Left lung (tissue), 10 donors: ENCODE measurements around the gene SLC47A1. TPM values are rescaled to one million over a fixed set of nuclear protein-coding genes. Genes with fewer than 3 reads are reported as not detected.

ENCODE experiments used
- ATAC-seq: fragments of 200-7000 bp; cut with Tn5 transposase; one replicate; pipeline ENCODE4 v1.9.1; 2020; ENCODE audit warnings: moderate library complexity
- DNase-seq, 4 donors: peaks; one replicate each; pipeline ENCODE4 v3.0.0-alpha.2; 2013 to 2020
- H3K27ac ChIP-seq, 2 donors: fragments of 200-600 bp; sonication (generic) in 1 of 2; one replicate each; pipeline versions ENCODE4 v1.5.0 to v1.8.0; 2020 to 2021
- H3K27me3 ChIP-seq, 2 donors: fragments of 200-600 bp; sonication (generic) in 1 of 2; one replicate each; pipeline versions ENCODE4 v1.5.0 to v1.8.0; 2020 to 2021
- H3K36me3 ChIP-seq, 2 donors: fragments of 200-600 bp; sonication (generic) in 1 of 2; one replicate each; pipeline versions ENCODE4 v1.5.0 to v1.8.0; 2020 to 2021
- H3K4me1 ChIP-seq, 2 donors: fragments of 200-600 bp; one replicate each; pipeline ENCODE4 v1.8.0; 2021
- H3K4me3 ChIP-seq, 2 donors: fragments of 200-600 bp; sonication (generic) in 1 of 2; one replicate each; pipeline versions ENCODE4 v1.5.0 to v1.8.0; 2020 to 2021; ENCODE audit warnings: mild to moderate bottlenecking in 1 of 2
- H3K9me3 ChIP-seq, 2 donors: fragments of 200-600 bp; sonication (generic) in 1 of 2; one replicate each; pipeline versions ENCODE4 v1.5.0 to v1.8.0; 2020 to 2021
- CTCF ChIP-seq, 2 donors: fragments of 200-600 bp; sonication (generic) in 1 of 2; IDR thresholded peaks; one replicate each; pipeline versions ENCODE4 v1.5.0 to v1.8.0; 2021; ENCODE audit warnings: antibody characterized with exemption in 2 of 2
- intact Hi-C, 2 donors: fragments of 100-400 bp; cut with DNase I; formaldehyde crosslinking; loops; one replicate each; pipeline versions ENCODE4 v1.11.2 to v1.14.2; 2022
- polyA plus RNA-seq, 6 donors: library from polyadenylated mRNA; unstranded; fragments of 120-200 nt; gene quantifications; one replicate each; pipeline ENCODE4 v1.2.1, GENCODE V29; 2013; ENCODE audit not compliant: insufficient read length in 6 of 6
- total RNA-seq, 2 donors: library from RNA; stranded (reverse); fragmentation: NEBNext Ultra II Directional; extraction: Animal tissue kit (Norgen Biotek cat#: 25700); gene quantifications; one replicate each; pipeline ENCODE4 v1.2.1, GENCODE V29; 2021
- donor health status: DM: no; HTN: yes; CAD: no.
- donor health status: DM: no; HTN: no; CAD: no.

The SLC47A1 gene
- total and polyA plus RNA-seq, 8 donors, result 1.0 to 16.2 (median 1.8) TPM

GRCh38 chr17:19561697-19562318, 28.2 kb downstream of the SLC47A1 start:
- Histone ChIP-seq H3K36me3 (no peaks in the 10 kb centered on the region), H3K27me3 (peaks cover 0 to 14% of the 10 kb centered on the region in 2 donors), H3K4me3 (no peak overlapping the region), H3K9me3 (peaks cover 0 to 2% of the 10 kb centered on the region in 2 donors), H3K4me1 (no peaks in the 10 kb centered on the region), H3K27ac (no peak overlapping the region)
- intact Hi-C loops, result no loop called here
- no peak for TF ChIP-seq CTCF (IDR thresholded peaks at IDR 0.05)
- ATAC-seq (no peak), DNase-seq (no peak)

- TF ChIP-seq CTCF (IDR thresholded peaks at IDR 0.05), result no peak
- H3K4me3 ChIP-seq, result no peak overlapping the region
- H3K27me3 ChIP-seq, result peaks cover 0 to 4% of the 10 kb centered on the region in 2 donors
- ATAC-seq, result no peak
- no peak for DNase-seq
- no peaks in the 10 kb centered on the region for H3K9me3 ChIP-seq
- intact Hi-C loops, result no loop called here
- H3K27ac ChIP-seq, result no peak overlapping the region
- H3K36me3 ChIP-seq, result no peaks in the 10 kb centered on the region
- H3K4me1 ChIP-seq, result no peaks in the 10 kb centered on the region
Observed at GRCh38 chr17:19565817-19566575, 32.3 kb downstream of the SLC47A1 start.

- Histone ChIP-seq H3K27ac (no peak overlapping the region), H3K9me3 (no peaks in the 10 kb centered on the region), H3K4me1 (no peaks in the 10 kb centered on the region), H3K4me3 (no peak overlapping the region), H3K27me3 (no peaks in the 10 kb centered on the region), H3K36me3 (no peaks in the 10 kb centered on the region)
- ATAC-seq, result no peak
- no peak for DNase-seq
- intact Hi-C loops, result no loop called here
- TF ChIP-seq CTCF (IDR thresholded peaks at IDR 0.05), result no peak
Observed at GRCh38 chr17:19567216-19568015, 33.8 kb downstream of the SLC47A1 start.

GRCh38 chr17:19568016-19568350, 34.3 kb downstream of the SLC47A1 start:
- H3K4me3 ChIP-seq, result no peak overlapping the region
- H3K27ac ChIP-seq, result no peak overlapping the region
- H3K4me1 ChIP-seq, result no peaks in the 10 kb centered on the region
- H3K36me3 ChIP-seq, result no peaks in the 10 kb centered on the region
- intact Hi-C loops, result no loop called here
- H3K9me3 ChIP-seq, result no peaks in the 10 kb centered on the region
- no peaks in the 10 kb centered on the region for H3K27me3 ChIP-seq
- TF ChIP-seq CTCF (IDR thresholded peaks at IDR 0.05), result no peak
- no peak for ATAC-seq
- no peak for DNase-seq
